Stimulated activated CD4-positive, alpha-beta T cell treated with anti-CD3 and anti-CD28 coated beads, TNF-alpha, amount 100 ng/mL, for 24 hours (primary cell): ENCODE measurements around the gene TAOK1.
"Not testable (repeated sequence)": the region's sequence is repeated elsewhere in the genome, so short reads cannot be mapped to it uniquely, and the experiment has no call there.

Source experiments
- DNase-seq, 3 experiments: peaks; one replicate each; pipeline ENCODE4 v3.0.0-alpha.2; 2020; ENCODE audit warnings: low read depth in 3 of 3

Gene TAOK1

GRCh38 chr17:29544066-29544465 is 153.9 kb downstream of the TAOK1 start:
- no peak for DNase-seq

- DNase-seq: no peak
Measured at GRCh38 chr17:29546085-29546484, 155.9 kb downstream of the TAOK1 start.

- no peak for DNase-seq
Measured at GRCh38 chr17:29546830-29547229, 156.7 kb downstream of the TAOK1 start.

- DNase-seq: no peak
Measured at GRCh38 chr17:29549177-29549923, 159.2 kb downstream of the TAOK1 start.

GRCh38 chr17:29555840-29556239 is 165.7 kb downstream of the TAOK1 start:
- DNase-seq: no peak

GRCh38 chr17:29557085-29557738 is 167.0 kb downstream of the TAOK1 start:
- no peak for DNase-seq

- DNase-seq: no peak
Measured at GRCh38 chr17:29557739-29558116, 167.6 kb downstream of the TAOK1 start.

GRCh38 chr17:29558139-29558538 is 168.0 kb downstream of the TAOK1 start:
- not testable (repeated sequence) for DNase-seq

- no peak for DNase-seq
Measured at GRCh38 chr17:29559640-29560039, 169.5 kb downstream of the TAOK1 start.

GRCh38 chr17:29560316-29560715 is 170.2 kb downstream of the TAOK1 start:
- no peak for DNase-seq

- no peak for DNase-seq
Measured at GRCh38 chr17:29561554-29562517, 171.7 kb downstream of the TAOK1 start.

GRCh38 chr17:29562615-29563014 is 172.5 kb downstream of the TAOK1 start:
- no peak for DNase-seq

- DNase-seq: no peak
Measured at GRCh38 chr17:29563816-29564215, 173.7 kb downstream of the TAOK1 start.

GRCh38 chr17:29565643-29566472 is 175.7 kb downstream of the TAOK1 start:
- DNase-seq: peak in 1 of 3 experiments; percentile 56

GRCh38 chr17:29566473-29567303 is 176.5 kb downstream of the TAOK1 start, which contains the start of gene ABHD15:
ABHD15 (minus strand) TSS chr17:29567037; CDS start chr17:29566966, 71 bp downstream.
- DNase-seq: peak in 1 of 3 experiments; percentile 68

- DNase-seq: no peak
Measured at GRCh38 chr17:29567304-29567553, 177.1 kb downstream of the TAOK1 start.

- peak in 2 of 3 experiments; percentile 59 to 77 for DNase-seq
Measured at GRCh38 chr17:29567554-29568330, 177.6 kb downstream of the TAOK1 start.

GRCh38 chr17:29568331-29569244 is 178.4 kb downstream of the TAOK1 start, which contains the start of gene TP53I13:
TP53I13 (plus strand) TSS chr17:29568701; CDS start chr17:29568759, 58 bp downstream.
- DNase-seq: peak; percentile 78 to 95 (median 85)
